GM19099 (cell line): ENCODE results near the gene WIPF2.

ENCODE experiments used
- POLR2A ChIP-seq: IDR thresholded peaks from 3 replicates; pipeline ENCODE4 v1.6.1; 2011; ENCODE audit warnings: low read depth; ENCODE audit not compliant: insufficient read length; ENCODE audit errors: extremely low read depth

The WIPF2 gene

GRCh38 chr17:40315678-40316570 lies 96.8 kb downstream of the WIPF2 start:
- TF ChIP-seq POLR2A: no peak

DNA sequence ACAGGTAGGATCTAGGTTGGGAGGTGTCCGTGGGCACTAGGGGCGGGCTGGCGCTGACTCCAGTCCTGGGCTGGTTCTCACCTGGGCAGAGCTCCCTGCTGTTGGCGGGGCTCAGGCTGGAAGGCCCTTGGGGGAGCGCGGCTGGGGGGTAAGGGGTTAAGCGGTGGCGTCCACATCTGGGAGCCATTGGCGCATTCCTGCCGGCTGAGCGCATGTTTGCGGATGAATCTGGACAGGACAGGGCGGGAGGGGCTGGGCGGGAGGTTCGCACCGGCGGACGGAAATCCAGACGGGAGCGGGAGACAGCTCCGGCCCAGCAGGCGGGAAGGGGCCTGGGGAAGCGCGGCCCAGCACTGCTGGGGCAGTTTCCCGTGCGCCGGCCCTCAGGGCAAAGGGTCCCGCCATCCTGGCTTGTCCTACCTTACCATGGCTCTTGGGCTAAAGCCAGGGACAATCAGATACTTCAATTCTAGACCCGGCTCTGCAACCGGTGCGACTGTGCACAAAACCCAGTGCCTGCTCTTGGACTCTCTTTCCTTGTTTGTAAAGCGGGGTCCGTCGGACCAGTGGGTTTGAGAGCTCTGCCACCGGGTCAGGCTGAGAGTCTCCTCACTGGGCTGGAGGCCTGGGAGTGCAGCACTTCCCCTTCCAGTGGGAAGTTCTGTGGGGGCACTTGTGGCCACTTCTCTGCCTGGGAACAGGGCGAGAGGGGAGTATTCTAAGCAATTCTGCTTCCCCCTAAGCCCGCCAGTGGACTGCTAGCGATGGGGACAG lies 97.7 kb downstream of the WIPF2 start:
- TF ChIP-seq POLR2A: no peak

DNA sequence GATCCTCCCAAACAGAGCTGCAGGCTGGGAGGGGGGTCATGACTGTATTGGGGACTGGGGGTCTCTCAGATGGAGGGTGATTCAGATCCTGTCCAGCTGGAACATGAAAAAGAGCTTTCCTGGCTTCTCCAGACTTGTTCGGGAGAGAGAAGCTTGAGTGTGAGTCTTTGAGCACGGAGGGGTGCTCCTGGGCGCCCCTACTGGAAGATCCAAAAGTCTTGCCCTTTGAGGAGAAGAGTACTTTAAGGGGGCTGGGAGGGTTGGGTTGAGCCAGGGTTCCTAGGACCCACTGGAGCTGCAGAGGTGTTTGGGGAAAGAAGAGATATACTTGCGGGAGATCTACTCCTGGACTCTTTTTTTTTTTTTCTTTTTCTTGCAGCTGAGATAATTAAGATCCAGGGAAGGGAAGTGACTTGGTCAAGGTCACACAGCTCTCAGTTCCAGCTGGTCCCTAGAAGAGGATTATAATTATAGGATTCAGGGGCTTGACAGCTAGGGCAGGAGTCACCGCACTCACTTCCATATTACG lies 98.3 kb downstream of the WIPF2 start:
- TF ChIP-seq POLR2A: no peak

DNA sequence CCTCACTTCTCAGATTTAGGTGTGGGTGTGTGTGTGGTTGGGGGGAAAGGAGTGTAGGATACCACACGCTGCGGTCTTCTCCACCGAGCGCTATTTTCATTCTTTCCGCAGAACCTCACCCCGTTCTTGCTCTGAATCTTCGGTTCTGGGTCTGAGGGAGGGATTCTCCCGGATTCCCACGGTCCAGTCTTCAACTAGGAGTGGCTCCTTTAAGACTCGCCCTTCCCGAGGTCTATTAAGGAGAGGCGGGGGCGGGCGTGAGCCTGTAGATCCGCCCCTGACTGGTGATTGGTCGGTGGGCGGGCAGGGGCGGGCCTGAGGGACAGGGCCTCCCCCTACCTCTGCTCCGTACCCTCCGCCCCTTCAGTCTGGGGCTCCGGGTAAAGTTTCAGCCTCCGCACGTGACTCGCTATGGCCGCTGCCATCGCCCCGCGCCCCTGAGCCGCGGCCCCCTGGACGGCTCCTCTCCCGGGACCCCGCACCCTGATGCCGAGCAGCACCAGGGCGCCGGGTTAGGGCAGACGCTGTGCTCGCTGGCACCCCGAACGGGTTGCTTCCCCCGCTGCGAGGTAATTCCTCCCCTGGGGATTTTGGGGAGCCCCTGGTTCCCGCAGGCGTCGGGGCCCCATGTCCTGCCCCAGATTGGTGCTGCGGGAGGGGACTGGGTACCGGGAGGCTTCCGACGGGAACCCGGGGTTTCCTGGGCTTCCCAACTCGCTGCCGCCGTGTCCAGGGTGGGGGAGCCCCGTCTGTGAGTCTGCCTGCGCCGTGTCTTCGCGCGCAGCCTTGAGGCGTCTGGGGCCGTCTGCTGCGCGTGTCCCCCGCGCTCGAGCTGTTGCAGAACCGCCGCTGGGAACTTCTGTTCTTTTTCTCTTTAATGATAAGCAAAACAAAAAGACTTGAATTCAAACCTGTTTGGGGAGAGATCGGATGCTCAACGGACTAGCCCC lies 99.1 kb downstream of the WIPF2 start:
- peak; percentile 80 for TF ChIP-seq POLR2A

- peak; percentile 7 for TF ChIP-seq POLR2A
These were observed 99.8 kb downstream of the WIPF2 start for GRCh38 chr17:40318830-40319391.

- TF ChIP-seq POLR2A: no peak
These were observed 100.8 kb downstream of the WIPF2 start for GRCh38 chr17:40319651-40320540.

DNA sequence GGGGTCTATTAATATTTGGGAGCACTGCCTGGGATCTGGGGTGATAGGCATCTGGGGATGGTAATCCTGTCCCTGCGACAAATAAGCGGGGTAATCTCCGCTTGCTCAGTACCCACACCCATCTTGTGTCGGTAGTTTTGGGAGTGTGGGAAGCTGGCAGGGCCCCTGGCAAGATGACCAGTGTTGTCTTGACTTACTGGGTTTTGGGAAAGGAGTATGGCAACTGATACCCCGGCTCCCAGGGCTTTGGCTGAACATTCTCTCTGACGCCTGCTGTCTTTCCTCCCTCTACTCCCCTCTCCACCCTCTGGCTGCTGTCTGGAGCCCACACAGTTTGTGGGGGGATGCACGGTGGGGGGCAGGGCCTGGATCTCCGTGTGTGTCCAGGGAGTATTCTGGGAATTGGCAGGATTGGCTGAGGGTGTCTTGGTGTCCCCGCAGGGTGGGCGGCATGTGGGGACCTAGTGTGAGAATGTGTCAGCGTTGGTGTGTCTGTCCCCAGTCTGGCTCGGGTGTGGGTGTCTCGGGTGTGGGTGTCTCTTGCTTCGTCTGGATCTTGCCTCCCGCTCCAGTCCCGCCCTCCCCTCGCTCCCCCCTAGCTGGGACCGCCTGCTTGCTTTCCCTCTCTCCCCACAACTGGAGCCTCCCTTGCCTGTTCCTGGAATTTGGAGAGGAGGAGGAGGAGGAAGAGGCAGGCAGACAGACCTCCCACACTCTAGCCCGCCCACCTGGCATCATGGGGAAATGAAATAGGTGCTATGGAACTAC lies 101.8 kb downstream of the WIPF2 start:
- TF ChIP-seq POLR2A: no peak

GRCh38 chr17:40321524-40321929 lies 102.4 kb downstream of the WIPF2 start:
- TF ChIP-seq POLR2A: peak; percentile 22

DNA sequence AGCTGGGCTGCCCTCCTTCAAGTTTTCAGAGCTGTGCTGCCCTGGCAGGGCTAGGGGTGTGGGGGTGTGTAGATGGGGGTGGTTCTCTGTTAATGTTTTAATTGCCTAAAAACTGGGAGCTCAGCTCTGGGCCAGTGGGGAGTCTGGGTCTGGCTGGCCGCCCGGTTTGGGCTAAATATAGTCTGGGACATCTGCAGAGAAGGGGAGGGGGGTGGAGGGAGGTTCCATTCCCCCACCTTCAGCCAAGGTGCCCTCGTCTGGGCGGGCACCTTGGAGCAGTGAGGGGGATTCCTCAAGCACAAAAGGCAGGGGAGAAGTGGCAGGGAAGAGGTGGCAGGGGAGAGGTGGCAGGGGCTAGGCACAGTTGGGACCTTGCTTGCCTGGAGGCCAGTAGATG lies 102.9 kb downstream of the WIPF2 start:
- TF ChIP-seq POLR2A: no peak

GRCh38 chr17:40322358-40323315 lies 103.5 kb downstream of the WIPF2 start:
- TF ChIP-seq POLR2A: peak; percentile 74

DNA sequence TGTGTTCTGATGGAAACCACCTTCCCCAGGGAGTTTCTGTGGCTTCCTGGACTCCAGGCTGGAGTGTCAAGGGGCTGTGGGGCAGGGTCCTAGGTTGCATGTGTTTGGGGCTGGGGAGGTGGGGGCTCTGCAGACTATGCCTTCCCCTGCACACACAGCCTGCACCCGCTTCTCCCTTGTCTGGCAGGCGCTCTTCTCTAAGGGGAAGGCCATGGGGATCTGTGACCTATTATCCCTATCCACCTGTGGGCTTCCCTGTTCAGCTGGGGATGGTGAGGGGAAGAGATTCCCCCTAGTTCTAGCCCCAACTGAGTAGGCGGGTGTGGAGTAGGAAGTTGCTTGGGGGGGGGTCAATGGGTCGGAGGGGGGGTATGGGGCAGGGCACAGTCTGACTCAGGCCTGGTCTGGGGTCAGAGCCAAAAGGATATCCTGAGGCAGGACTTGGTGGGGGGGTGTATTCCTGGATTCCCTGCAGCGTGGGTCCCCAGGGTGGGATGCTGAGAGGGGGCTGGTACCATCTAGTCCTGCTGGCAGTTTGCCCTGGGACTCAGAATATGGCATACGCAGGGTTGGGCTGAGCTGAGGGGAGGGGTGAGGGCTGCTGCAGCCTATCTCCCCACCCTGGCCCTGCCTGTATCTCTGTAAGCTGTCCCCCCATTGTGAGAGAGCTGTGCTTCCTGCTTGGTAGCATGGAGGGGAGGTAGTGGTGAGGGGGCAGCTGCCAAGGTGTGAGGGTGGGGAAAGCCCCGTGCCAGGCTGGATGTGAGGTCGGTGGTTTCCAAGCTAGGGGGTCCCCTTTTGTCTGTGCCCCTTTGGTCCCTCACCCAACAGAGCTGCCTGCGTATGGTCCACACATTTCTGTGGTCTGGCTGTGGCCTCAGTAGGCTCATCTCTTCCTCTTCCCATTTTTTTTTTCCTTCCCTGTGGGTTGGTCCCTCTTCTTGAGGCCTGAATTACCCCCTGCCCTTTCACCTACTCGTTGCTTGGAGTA lies 104.6 kb downstream of the WIPF2 start:
- TF ChIP-seq POLR2A: peak; percentile 39
